Activated CD8-positive, alpha-beta T cell treated with anti-CD3 and anti-CD28 coated beads for 36 hours (primary cell): Measurements from ENCODE around the gene CTDSP2. TPM values are rescaled to one million over a fixed set of nuclear protein-coding genes. Genes with fewer than 3 reads are reported as not detected.

Experiments
- ATAC-seq: fragments of 200-7000 bp; cut with Tn5 transposase; one replicate; pipeline ENCODE4 v1.10.0; 2021; ENCODE audit warnings: mild to moderate bottlenecking, moderate library complexity
- CTCF ChIA-PET: fragments of 350-600 bp; sonication (Branson Sonifier 250); formaldehyde crosslinking; loops from one replicate; lab custom pipeline; 2021; ENCODE audit warnings: antibody characterized with exemption; lab: Charles Lee
- POLR2A ChIA-PET: fragments of 350-600 bp; sonication (Branson Sonifier 250); formaldehyde crosslinking; loops from one replicate; lab custom pipeline; 2021; ENCODE audit warnings: antibody characterized with exemption; lab: Charles Lee
- DNase-seq: peaks from one replicate; pipeline ENCODE4 v3.0.0-alpha.2; 2020
- H3K27ac Mint-ChIP-seq: one replicate; pipeline ENCODE4 v1.8.0; 2021; ENCODE audit warnings: mild to moderate bottlenecking, mixed read lengths
- H3K27me3 Mint-ChIP-seq: one replicate; pipeline ENCODE4 v1.8.0; 2021; ENCODE audit warnings: mixed read lengths
- H3K36me3 Mint-ChIP-seq: one replicate; pipeline ENCODE4 v1.8.0; 2021; ENCODE audit warnings: low read depth, mixed read lengths
- H3K4me1 Mint-ChIP-seq: one replicate; pipeline ENCODE4 v1.8.0; 2021; ENCODE audit warnings: low read depth, mixed read lengths
- H3K4me3 Mint-ChIP-seq: one replicate; pipeline ENCODE4 v1.8.0; 2021; ENCODE audit warnings: mild to moderate bottlenecking, moderate library complexity, mixed read lengths
- H3K9me3 Mint-ChIP-seq: one replicate; pipeline ENCODE4 v1.8.0; 2021; ENCODE audit warnings: mixed read lengths
- CTCF ChIP-seq: fragments of 200-600 bp; IDR thresholded peaks from one replicate; pipeline ENCODE4 v1.8.0; 2022; ENCODE audit warnings: antibody characterized with exemption, mild to moderate bottlenecking
- intact Hi-C: fragments of 100-400 bp; cut with micrococcal nuclease; formaldehyde crosslinking; loops from one replicate; pipeline ENCODE4 v1.10.0; 2022
- total RNA-seq, 2 experiments: library from RNA; stranded (reverse); gene quantifications; one replicate each; pipeline ENCODE4 v1.2.3, GENCODE V29; 2021

Gene CTDSP2
- total RNA-seq, 2 experiments from 2014 or later = 67.1 to 67.2 TPM

GRCh38 chr12:57829025-57829777, 17.3 kb downstream of the CTDSP2 start:
- intact Hi-C loops = no loop called here
- ATAC-seq (no peak), DNase-seq (no peak)
- ChIA-PET POLR2A (interaction anchor here (0.6 to 1.1 kb wide), 3 partner anchors 16 to 78 kb away, joined by 3 to 4 read pairs (median 3); no protein-coding TSS in a partner anchor), CTCF (interaction anchor here (0.8 to 2.9 kb wide), 9 partner anchors 13 to 105 kb away, joined by 3 to 42 read pairs (median 3); partner anchors contain the start of gene TSFM)
- peaks cover 8% of the 10 kb centered on the region for H3K36me3 Mint-ChIP-seq
- H3K4me3 Mint-ChIP-seq = no peak overlapping the region
- H3K9me3 Mint-ChIP-seq = no peaks in the 10 kb centered on the region
- no peak for TF ChIP-seq CTCF
- H3K27ac Mint-ChIP-seq = peak overlapping the region; percentile 45
- no peaks in the 10 kb centered on the region for H3K27me3 Mint-ChIP-seq
- H3K4me1 Mint-ChIP-seq = peaks cover 33% of the 10 kb centered on the region

- Mint-ChIP-seq H3K27me3 (no peaks in the 10 kb centered on the region), H3K4me3 (no peak overlapping the region), H3K9me3 (no peaks in the 10 kb centered on the region), H3K27ac (peak overlapping the region; percentile 17), H3K4me1 (peaks cover 14% of the 10 kb centered on the region), H3K36me3 (peaks cover 18% of the 10 kb centered on the region)
- no peak for TF ChIP-seq CTCF
- POLR2A ChIA-PET = interaction anchor here (1.0 kb wide), 1 partner anchor 44 kb away, joined by 3 read pairs; the partner anchor contains the start of gene TSFM
- DNase-seq (no peak), ATAC-seq (no peak)
- intact Hi-C loops = no loop called here
- CTCF ChIA-PET = interaction anchor here (1.0 to 1.5 kb wide), 2 partner anchors 78 to 79 kb away, joined by 4 to 8 read pairs; no protein-coding TSS in a partner anchor
Observed at GRCh38 chr12:57826966-57827365, 19.6 kb downstream of the CTDSP2 start.

DNA sequence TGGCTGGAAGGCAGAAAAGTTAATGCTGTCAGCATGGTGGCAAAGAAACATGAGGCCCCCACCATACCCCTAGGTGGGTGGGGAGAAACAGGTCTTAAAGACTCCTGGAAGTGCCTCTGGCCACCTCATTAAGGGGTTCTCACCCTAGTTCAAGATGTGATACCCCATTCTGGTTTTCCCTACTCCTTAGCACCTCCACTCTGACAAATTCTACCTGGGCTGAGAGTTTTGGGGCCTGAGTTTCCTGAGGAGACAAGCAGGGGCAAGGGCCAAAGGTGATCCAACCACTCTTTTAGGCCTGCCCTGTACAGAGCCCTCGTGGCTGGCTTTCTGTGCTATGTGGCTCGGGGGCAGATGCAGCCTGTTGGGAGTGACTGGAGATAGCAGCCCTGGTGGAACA, 20.1 kb downstream of the CTDSP2 start:
- POLR2A ChIA-PET = interaction anchor here (0.6 kb wide), 1 partner anchor 16 kb away, joined by 3 read pairs; no protein-coding TSS in a partner anchor

DNA sequence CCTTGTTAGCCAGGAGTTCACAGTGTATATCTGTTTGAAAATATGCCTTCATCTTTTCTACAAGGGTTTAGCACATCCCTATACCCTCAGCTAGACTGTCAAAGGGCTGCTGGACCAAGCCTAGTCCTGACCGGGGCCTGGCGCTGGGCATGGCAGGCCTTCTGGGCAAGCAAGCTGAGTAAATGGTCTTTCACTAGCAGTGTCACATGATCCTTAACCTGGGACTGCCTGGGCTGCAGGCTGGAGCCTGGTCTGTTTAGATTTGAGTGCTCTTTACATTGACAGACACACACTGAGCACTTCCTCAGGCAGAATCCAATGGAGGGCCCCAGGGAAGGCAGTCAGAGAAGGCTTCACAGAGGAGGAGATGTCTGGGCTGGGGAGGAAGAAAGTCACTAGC, 21.1 kb downstream of the CTDSP2 start:
- H3K4me1 Mint-ChIP-seq = peaks cover 6% of the 10 kb centered on the region
- ChIA-PET POLR2A (no interaction called here), CTCF (interaction anchor here (1.0 to 2.0 kb wide), 6 partner anchors 8 to 80 kb away, joined by 3 to 6 read pairs (median 4); partner anchors contain the start of gene TSFM)
- H3K9me3 Mint-ChIP-seq = no peaks in the 10 kb centered on the region
- peaks cover 17% of the 10 kb centered on the region for H3K36me3 Mint-ChIP-seq
- H3K27ac Mint-ChIP-seq = peak overlapping the region; percentile 1
- DNase-seq (no peak), ATAC-seq (no peak)
- no peak overlapping the region for H3K4me3 Mint-ChIP-seq
- intact Hi-C loops = no loop called here
- H3K27me3 Mint-ChIP-seq = no peaks in the 10 kb centered on the region
- no peak for TF ChIP-seq CTCF

More for the DNA sequence above, 20.1 kb downstream of the CTDSP2 start:
- Mint-ChIP-seq H3K9me3 (no peaks in the 10 kb centered on the region), H3K36me3 (peaks cover 18% of the 10 kb centered on the region), H3K27me3 (no peaks in the 10 kb centered on the region), H3K4me1 (peaks cover 8% of the 10 kb centered on the region), H3K4me3 (no peak overlapping the region), H3K27ac (peak overlapping the region; percentile 17)
- TF ChIP-seq CTCF = no peak
- ATAC-seq (no peak), DNase-seq (no peak)
- intact Hi-C loops = no loop called here
- CTCF ChIA-PET = interaction anchor here (1.0 to 2.0 kb wide), 4 partner anchors 24 to 80 kb away, joined by 4 to 8 read pairs (median 5); no protein-coding TSS in a partner anchor
